GM18505 (cell line): ENCODE results near the gene ETHE1.
"Not testable (repeated sequence)": the region's sequence is repeated elsewhere in the genome, so short reads cannot be mapped to it uniquely, and the experiment has no call there.

Experiments
- ATAC-seq: cut with Tn5 transposase; IDR thresholded peaks from one replicate; pipeline ENCODE4 v1.9.1; 2021; ENCODE audit not compliant: unreplicated experiment
- POLR2A ChIP-seq: IDR thresholded peaks from 4 replicates; pipeline ENCODE4 v1.6.1; 2011; ENCODE audit warnings: borderline replicate concordance; ENCODE audit not compliant: insufficient read depth, insufficient read length; ENCODE audit errors: extremely low read depth

Gene ETHE1

DNA sequence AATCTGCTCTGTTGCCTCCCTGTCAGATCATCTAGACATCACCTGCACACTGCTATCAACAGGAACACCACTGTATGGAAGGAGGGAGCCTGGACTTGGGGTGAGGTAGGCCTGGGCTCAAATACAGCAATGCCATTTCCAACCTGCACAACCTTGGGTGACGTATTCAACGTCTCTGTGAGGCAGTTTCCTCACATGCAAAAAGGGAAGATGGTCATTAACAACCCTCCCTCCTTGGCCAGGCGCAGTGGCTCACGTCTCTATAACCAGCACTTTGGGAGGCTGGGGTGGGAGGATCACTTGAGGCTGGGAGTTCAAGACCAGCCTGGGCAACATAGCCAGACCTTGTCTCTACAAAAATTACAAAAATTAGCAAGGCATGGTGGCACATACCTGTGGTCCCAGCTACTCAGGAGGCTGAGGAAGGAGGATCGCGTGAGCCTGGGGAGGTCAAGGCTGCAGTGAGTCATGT lies 35.3 kb upstream of the ETHE1 start:
- no peak for TF ChIP-seq POLR2A
- no peak for ATAC-seq

DNA sequence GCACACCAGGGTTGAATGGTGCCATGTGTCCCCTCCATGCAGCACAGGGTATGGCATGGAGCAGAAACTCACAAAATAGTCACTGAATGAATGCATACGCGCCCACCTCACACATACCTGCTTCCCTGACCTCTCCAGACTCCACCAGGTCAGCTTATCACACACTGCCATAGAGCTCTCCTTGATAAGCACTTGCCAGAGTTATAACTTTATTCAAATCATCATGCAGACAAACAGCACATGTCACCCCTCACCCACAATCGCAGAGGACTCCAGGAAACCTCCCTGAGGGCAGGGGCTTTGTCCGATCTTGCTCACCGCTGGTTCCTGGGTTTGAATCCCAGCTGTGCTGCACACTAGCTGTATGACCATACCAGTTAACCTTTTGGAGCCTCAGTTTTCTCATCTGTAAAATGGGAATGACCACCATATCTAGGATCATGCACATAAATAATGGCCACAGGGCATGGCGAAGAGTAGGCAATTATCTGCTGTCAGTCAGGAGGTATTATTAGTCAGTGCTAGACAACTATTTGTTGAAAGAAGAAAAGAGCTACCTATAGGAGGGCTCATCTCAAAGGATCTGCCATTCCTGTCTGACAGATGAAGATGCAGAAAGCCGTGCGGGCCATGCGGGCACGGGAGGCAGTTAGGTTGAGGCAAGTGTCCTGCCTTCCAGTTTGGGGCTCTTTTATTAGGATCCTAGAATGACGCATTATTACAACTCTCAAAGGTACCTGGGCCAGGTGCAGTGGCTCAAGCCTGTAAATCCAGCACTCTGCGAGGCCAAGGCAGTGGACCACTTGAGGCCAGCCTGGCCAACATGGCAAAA lies 34.4 kb upstream of the ETHE1 start:
- no peak for ATAC-seq
- no peak for TF ChIP-seq POLR2A

DNA sequence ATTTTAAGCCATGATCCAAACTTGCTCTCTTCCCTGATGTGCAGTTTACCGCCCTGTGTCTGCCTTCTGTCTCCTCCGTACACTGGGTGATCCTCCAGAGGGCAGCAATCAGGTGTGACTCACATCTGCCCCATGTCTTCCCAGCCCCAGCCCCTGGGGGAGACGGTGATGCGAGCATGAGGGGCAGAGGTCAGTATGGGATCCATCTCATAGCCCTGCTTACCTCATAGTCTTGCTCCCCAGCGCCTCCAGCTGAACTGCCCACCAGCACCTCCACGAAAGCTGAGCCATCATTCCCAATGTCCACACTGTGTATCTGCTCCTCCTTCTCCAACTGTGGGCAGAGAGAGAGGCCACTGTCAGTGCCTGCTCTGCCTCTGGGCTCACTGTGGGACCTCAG lies 33.7 kb upstream of the ETHE1 start:
- ATAC-seq, result no peak
- TF ChIP-seq POLR2A, result no peak

DNA sequence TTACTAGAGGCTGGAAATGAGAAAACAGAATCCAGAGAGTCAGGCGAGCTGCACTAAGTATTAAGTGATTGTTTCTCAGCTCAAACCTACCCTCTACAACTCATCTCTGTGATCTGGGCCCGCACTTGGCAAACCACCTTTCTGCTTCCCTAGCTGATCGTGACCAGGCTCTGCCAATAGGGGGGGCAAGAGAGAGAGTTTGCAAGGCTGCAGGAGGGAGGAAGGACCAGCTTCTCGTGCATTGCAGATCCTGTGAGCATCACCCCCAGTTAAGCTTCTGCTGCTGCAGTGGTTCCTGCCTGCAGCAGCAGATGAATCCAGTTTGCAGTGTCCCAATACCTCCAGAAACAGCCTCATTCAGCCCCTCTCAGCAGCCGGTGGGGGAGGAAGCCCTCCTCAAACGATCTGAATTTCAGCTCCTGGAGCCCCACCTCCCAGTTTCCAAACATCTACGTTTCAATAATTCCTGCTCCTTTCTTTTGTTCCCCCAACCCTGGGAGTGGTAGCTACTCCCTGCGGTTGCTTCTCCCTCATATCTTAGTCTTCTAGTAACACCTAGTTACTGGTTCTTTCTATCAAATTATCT lies 28.3 kb upstream of the ETHE1 start:
- TF ChIP-seq POLR2A, result no peak
- no peak for ATAC-seq

DNA sequence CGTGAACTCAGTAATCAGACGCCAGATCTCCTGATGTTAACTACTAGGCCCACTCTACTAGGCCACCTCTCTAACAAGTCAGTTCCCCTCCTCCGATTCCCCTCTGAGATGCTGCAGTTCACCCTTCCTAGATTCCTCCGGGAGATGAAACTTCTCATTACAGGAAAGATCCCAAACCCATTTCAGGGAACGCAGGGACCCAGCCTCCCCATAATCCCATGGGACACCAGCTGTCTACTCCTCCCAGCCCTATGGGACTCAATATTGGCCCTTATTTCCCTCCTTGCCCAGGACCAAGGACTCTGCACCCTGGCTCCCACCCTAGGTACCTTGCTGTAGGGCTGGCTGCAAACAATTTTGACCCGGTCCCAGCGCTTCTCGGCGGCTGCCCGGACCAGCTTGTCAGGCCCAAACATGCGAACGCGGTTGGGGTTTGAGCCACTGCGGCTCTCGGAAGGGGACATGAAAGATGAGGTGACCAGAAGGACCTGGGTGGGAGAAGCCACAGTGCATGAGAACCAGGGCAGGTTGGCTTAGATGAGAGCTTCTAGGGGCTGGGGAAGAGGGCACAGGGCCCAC lies 27.4 kb upstream of the ETHE1 start:
- no peak for TF ChIP-seq POLR2A

DNA sequence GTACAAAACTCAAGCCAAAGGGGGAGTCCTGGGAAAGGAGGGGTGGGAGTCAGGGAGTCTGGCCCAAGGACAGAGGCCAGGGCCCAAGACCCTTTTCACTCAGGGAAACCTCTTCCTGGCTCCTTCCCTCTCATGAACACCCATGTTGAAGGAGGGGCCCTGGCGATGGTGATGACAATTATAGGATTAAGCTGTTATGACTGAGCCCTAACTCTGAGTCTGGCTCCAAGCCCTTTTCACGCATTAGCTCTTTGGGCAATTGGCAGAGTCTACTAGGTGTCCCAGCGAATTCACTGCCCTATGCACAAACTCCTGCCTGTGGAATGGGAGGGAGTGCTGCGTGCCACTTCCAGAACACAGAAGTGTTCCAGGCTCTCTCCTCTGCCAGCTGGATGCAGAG lies 26.7 kb upstream of the ETHE1 start:
- no peak for ATAC-seq
- TF ChIP-seq POLR2A, result no peak

More for the DNA sequence above, 27.4 kb upstream of the ETHE1 start:
- no peak for ATAC-seq

DNA sequence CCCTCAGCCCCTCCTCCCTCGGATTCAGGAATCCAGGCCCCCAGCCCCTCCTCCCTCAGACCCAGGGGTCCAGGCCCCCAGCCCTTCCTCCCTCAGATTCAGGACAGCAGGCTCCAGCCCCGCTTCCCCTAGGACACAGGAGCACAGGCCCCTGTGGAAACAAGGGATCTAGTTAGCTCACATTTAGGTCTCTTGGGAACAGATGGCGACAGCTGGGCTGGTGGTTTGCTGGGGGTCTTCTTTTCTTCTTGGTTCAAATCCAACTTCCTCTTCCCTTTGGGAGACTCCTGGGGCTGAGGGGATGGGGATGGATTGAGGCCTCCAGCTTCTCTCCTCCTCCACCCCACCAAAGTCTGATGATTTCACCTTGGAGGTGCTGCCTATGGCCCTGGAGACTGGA lies 25.6 kb upstream of the ETHE1 start:
- ATAC-seq, result no peak
- TF ChIP-seq POLR2A, result no peak

DNA sequence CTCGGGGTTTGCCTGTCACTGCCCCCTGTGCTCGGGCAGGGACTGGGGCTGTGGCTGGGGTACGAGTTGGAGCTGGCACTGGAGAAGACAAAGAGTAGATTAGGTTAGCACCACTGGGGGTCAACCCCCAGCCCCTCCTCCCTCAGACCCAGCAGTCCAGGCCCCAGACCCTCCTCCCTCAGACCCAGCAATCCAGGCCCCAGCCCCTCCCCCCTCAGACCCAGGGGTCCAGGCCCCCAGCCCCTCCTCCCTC lies 25.1 kb upstream of the ETHE1 start:
- ATAC-seq, result no peak
- TF ChIP-seq POLR2A, result no peak

DNA sequence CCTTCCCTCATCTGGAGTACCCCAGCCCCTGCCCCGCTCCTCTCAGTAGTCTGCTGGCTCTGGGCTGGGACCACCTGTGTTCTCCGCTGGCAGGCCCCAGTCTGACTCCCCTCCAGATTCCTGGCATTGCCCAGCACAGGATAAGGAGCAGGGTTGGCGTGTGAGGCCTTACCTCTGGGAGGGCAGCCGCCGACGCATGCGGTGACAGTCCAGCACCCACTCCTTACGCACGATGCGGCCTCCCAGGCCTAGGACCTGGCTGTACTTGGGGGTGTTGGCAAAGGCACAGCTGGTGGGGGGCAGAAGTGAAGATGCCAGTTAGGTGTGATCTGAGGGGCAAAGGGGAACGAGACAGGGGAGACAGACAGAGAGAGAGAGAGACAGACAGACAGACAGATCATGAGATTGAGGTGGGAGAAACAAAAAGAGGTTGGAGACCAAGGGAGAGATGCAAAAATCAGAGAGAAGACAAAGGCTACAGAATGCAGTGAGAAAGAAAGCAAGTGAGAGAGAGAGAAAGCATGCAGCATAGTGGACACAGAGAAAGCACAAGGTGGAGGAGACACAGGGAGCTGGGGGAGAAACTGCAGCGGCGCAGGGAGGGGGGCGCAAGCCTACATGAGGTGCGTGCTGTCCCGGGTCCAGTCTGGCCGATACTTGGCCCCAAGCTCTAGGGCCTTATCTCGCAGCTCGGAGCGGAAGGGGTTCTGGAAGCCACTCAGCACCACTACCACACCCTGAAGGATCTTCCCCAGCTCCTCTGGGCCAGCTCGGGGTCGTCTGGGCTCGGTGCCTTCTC lies 24.6 kb upstream of the ETHE1 start:
- no peak for TF ChIP-seq POLR2A
- ATAC-seq, result no peak

DNA sequence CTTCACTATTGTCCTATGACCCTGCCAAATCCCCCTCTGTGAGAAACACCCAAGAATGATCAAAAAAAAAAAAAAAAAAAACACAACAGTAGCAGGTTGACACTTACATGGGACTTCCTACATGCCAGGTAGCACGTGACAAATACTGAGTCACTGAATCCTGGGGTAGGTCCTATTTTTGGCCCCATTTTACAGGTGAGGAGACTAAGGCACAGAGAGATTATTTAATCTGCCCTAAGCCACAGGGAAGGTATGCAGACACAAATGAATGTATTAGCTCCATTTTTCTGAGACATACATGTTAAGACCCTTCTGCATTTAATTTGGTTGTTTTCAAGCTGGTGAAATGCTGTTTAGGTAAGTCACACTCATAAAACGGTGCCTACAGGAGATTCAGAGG lies 21.7 kb upstream of the ETHE1 start:
- TF ChIP-seq POLR2A, result no peak
- no peak for ATAC-seq

DNA sequence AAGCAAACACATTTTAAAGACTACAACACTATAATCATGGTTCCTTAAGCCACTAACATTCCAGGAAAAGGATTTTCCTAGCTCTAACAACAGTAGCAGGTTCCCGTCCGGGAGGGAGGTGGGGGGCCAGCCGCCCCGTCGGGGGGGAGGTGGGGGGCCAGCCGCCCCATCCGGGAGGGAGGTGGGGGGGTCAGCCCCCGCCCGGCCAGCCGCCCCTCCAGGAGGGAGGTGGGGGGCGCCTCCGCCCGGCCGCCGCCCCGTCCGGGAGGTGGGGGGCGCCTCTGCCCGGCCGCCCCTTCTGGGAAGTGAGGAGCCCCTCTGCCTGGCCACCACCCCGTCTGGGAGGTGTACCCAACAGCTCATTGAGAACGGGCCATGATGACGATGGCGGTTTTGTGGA lies 20.9 kb upstream of the ETHE1 start:
- not testable (repeated sequence) for ATAC-seq

DNA sequence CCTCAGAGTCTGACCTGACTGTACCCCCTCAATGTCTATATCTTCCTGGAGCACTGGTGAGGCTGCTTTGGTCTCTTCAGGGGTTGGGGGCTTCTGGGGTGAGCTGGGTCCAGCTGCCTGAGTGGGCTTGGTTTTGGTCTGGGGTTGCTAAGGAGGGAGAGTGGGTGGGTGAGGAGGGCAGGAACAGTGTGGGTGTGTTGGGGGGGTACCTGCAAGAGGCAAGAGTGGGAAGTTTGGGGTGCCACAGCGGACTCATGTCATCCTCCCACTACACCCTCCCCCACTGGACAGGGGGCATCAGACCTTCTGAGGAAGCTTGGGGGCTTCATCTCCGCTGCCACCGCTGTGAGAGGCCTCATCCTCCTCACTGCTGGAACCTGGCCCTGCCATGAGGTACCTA lies 19.6 kb upstream of the ETHE1 start:
- no peak for TF ChIP-seq POLR2A
- no peak for ATAC-seq

DNA sequence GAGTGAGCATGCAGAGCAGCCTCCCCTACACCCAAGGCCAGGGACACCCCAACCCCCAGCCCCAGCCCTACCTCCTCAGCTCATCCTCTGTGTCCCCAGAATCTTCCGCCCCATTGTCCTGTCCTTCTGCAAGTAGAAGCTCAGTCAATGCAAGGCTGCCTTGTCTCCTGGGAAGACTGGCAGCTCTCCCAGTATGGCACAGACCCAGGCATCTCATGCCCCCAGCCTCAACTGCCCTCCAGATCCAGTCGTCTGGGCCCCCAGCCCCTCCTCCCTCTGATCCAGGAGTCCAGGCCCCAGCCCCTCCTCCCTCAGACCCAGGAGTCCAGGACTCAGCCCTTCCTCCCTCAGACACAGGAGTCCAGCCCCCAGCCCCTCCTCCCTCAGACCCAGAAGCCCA lies 19.0 kb upstream of the ETHE1 start:
- no peak for ATAC-seq
- TF ChIP-seq POLR2A, result no peak

DNA sequence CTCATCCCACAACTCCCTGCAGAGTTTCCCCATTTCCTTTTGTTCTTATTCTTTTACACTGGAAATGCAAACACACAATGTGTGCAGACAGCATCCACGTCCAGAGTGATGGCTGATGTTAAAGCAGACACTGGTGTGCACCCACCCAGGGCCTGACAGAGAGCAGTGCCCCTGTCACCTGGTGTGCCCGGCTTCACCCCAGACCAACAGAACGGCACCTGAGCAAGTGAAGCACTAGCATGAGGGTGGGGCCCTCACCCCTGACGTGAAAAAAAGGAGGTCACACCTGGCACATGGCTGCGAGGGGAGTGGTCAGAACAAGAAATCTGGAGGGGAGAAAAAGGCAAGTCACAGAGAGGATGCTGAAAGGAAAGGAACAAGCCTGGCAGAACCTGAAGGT lies 18.3 kb upstream of the ETHE1 start:
- TF ChIP-seq POLR2A, result no peak
- ATAC-seq, result no peak
